Stimulated activated CD4-positive, alpha-beta T cell treated with anti-CD3 and anti-CD28 coated beads, Interleukin-4, amount 100 ng/mL, for 1 hour (primary cell): Measurements from ENCODE around the gene TK2.
A peak's percentile ranks its signal among the peaks of the same experiment; 100 is the strongest.
"Not testable (repeated sequence)": the region's sequence is repeated elsewhere in the genome, so short reads cannot be mapped to it uniquely, and the experiment has no call there.

Experiments used
- DNase-seq: peaks from one replicate; pipeline ENCODE4 v3.0.0-alpha.2; 2020

TK2 gene

GRCh38 chr16:66569827-66570405 lies 20.0 kb upstream of the TK2 start:
- DNase-seq, result no peak

GRCh38 chr16:66569131-66569530 lies 19.2 kb upstream of the TK2 start:
- DNase-seq, result no peak

DNA sequence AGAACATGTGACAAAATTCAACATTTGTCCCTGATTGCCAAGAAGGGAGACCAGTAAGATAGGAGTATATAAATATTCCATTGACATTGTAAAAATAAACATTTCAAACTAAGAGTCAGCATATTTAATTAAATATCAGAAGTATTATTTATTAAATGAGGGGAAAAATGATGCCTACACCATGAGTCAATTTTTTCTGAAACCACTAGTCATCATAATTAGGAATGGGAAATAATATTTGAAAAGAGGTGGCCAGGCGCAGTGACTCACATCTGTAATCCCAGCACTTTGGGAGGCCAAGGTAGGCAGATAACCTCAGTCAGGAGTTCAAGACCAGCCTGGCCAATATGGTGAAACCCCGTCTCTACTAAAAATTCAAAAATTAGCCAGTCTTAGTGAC lies 18.4 kb upstream of the TK2 start:
- no peak for DNase-seq

DNA sequence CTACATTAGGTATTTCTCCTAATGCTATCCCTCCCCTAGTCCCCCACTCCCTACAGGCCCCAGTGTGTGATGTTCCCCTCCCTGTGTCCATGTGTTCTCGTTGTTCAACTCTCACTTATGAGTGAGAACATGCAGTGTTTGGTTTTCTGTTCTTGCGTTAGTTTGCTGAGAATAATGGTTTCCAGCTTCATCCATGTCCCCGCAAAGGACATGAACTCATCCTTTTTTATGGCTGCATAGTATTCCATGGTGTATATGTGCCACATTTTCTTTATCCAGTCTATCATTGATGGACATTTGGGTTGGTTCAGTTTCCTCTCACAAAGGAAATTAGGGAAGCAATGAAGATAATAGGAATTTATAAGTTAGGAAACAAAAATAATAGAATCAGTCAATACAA lies 17.3 kb upstream of the TK2 start:
- not testable (repeated sequence) for DNase-seq

GRCh38 chr16:66566051-66566901 lies 16.4 kb upstream of the TK2 start, which contains the start of gene CMTM1:
Gene CMTM1, plus strand, starts transcription at chr16:66566439. Its CDS starts 75 bp downstream, at chr16:66566514.
- no peak for DNase-seq

DNA sequence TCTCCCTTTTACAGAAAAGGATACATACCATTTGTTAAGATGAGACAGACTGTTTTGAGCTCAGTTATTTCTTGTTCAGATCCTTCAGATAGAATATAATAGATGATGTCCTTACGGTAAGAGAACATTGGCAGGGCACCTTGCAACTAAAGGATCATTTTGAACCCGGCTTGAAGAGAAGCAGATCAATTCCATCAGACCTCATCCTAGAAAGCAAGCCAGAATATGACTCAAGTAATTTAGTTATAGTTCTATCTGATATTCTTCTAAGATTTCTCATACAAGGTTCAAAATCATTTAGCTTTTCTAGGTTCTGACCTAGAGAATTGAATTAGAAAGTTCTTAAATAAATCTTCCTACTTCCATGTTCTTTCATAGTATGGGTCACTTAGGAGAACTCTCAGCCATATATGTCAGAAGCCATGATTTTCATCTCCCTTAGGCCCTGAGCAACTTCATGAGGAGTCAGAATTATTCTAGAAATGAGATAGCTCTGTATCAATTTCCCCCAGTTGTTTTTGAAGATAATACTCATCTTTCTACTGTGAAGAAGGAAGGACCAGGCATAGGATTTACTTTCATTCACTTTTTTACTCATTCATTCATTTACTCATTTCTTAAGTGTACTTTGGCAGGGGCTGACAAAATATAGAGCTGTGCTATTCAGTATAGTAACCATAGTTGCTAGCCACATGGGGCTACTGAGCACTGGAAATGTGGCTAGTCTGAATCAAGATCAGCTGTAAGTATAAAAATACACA lies 13.8 kb upstream of the TK2 start:
- DNase-seq, result no peak

- DNase-seq, result no peak
These were observed 13.1 kb upstream of the TK2 start for GRCh38 chr16:66562986-66563385.

DNA sequence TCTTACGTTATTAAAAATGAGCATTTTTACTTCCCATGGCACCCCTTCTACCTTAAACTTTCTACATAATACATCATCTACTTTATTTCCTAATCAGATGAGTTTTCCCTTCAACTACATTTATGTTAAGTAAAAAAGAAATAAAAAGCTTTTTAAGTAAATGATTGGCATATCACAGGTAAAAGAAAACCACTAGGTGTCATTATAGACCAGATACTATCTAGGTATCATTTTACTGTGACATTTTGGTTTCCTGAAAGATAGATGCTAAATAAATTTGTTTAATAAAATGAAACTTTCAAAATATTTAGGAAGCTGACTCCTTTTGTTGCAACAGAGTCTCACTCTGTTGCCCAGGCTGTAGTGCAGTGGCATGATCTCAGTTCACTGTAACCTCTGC lies 12.5 kb upstream of the TK2 start:
- no peak for DNase-seq

DNA sequence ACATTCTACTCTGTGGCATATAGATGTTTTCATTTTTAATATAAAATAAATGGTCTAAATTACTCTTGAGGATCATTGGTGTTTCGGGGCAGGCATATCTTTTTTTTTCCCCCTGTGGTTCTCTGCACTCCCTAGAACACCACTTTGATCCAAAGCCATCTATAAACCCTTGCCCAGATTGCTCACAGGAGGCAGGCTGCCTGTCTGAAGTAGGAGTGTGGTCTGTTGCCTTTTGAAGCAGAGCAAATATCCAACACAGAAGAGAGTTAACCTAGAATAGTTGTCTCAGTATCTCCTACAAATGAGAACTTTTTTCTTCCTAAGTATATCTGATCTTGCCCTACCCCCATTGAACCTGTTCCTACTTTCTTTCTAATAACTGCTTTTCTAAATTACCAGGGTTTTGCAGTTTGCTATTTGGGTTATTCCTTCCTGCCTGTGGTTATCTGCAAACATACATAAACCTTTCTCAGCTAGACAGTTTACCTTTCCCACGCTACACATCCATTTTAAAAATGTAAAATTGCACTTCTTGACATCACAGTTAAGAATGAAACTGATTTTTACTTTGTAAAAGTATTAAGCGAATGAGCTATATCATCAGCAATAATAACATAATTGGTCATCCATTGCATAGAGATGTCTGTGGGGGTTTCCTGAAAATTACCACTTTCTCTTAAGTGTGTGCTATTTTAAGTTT lies 11.6 kb upstream of the TK2 start:
- no peak for DNase-seq

DNA sequence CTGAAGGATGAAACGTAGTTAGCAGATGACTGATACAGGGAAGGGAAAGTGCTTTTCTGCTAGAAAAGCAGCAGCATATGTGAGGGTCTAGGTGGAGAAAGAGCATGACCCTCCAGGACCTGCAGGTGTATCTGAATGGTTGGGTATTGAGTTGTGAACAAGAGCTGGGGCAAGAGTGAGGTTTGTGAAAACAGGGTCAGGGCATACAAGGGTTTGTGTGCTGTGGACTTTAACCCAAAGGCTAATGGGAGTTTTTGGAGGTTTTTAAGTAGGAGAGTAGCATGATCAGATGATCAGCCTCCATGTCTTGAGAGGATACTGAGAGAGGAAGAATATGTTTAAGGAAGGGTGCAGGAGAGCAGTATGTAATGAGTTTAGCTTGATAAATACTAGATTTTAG lies 10.2 kb upstream of the TK2 start:
- DNase-seq, result no peak

DNA sequence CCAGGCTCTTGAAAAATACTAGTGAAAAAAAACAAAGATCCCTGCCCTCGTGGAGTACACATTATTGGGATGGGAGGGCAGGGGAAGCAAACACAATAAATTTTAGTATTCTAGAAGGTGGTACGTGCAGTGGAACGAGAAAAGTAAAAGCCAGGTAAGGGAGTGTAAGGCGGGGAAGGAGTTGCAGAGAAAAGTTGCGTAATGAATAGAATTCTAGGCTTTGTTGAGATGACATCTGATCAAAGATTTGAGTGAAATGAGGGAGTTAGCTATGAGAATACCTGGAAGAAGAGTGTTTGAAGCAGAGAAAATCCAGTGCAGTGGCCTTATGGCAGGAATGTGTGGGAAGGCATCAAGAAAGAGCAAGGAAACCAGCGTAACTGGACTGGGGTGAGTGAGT lies 4.6 kb upstream of the TK2 start:
- DNase-seq, result no peak

DNA sequence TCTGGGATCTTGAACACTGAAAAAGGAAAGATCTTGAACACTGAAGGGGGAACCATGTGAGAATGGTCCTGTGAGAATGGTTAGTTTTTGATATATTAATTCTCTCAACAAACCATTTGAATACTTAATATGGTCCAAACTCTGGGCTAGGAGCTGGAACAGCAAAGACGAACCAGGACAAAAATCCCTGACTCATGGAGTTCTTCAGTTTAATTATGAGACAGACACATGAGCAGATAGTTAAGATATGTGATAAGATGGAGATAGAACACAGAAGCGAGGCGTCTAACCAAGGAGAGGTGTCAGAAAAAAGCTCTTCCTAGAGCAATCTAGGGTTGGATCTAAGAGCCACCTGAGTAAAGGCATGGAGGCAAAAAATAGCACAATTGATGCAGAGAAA lies 4.1 kb upstream of the TK2 start:
- DNase-seq, result no peak

DNA sequence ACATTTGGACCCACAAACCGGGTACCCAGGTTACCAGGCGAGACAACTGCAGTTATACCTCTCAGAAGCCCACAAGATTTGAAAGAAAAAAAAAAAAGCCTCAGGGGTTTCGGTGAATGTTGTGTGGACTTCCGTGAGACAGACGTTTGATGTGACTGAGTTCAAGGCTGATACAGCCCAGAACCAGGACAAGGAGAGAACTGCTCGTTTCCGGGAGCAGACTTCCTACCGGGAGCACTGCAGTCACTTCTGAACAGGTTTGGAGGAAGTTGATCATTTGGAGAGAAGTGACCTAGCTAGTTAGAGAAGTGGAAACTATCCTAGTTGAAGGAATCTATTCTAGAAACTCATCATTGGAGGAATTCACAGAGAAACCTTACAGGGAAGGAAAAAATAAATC lies 3.3 kb upstream of the TK2 start:
- no peak for DNase-seq

DNA sequence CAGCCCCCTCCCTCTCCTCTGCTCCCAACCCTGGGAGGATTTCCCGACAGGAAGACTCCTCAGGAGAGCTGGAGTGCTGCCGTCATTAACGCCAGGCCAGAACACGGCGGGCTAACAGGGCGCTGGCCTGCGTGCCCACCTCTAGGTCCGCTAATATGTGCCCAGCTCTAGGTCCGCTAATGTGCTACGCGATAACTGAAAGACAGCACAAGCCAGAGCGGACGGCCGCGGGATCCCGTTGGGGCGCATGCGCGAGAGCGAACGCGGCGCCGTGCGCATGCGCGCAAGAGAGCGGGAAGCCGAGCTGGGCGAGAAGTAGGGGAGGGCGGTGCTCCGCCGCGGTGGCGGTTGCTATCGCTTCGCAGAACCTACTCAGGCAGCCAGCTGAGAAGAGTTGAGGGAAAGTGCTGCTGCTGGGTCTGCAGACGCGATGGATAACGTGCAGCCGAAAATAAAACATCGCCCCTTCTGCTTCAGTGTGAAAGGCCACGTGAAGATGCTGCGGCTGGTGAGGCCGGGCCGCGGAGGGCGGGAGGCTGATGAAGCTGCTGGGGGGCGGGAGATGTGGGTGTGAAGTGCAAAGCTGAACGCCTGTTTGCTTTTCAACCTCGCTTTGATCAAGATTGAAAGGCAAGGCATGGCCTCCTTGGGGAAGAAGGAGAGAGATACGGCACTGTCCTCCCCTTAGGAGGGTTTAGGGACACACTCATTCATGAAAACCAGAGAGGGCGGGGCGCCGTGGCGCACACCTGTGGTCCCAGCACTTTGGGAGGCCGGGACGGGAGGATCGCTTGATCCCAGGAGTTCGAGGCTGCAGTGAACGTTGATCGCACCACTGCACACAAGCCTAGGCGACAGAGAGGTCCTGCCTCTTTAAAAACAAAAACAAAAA lies 2.6 kb upstream of the TK2 start, which contains the start of gene CKLF:
CKLF (plus strand) TSS at position 291 of the 892 bp plus-strand sequence; CDS start at position 431, 140 bp downstream.
- DNase-seq, result peak; percentile 88

GRCh38 chr16:66551788-66552285 lies 1.9 kb upstream of the TK2 start:
- DNase-seq, result peak; percentile 10

GRCh38 chr16:66551348-66551759 lies 1.4 kb upstream of the TK2 start:
- DNase-seq, result peak; percentile 53

- DNase-seq, result no peak
These were observed 1.1 kb downstream of the TK2 start for GRCh38 chr16:66548868-66549267.

GRCh38 chr16:66548068-66548467 lies 1.9 kb downstream of the TK2 start:
- no peak for DNase-seq

- DNase-seq, result no peak
These were observed 2.6 kb downstream of the TK2 start for GRCh38 chr16:66547101-66547989.

DNA sequence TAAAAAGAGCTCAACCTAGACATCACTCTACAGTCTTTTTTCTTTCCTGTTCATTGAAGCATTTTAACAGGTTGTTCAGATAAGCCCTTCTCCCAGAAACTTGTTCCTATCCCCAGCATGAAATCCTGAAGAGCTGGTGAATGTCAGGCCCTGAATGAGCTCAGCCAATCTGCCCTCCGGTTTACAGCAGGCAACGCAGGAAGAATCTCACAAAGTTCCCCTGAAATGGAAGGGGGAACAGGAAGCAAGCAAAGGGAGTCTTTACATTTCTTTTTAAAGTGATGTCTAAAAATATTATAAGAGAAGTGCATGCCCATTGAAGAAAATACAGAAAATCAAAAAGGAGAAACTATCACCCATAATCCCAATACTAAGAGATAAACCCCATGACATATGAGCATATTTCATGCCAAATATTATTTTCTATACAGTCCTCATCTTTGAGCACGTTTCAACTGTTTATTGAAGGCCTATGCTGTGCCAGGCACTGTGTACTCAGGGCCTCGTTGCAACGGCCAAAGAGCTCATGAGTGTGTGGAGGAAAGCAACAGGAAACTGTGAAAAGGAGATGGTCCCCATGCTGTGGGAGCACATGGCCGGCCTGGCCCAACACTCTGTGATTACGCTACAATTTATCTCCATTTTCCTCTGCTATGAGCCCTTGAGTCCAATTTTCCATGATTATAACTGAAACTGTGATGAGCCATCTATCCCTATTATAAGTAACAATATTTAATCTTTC lies 5.7 kb downstream of the TK2 start:
- no peak for DNase-seq
